ENCODE measurements around the gene DLK1. TPM values are rescaled to one million over a fixed set of nuclear protein-coding genes. Genes with fewer than 3 reads are reported as not detected.

The DLK1 gene
- total and polyA plus RNA-seq, 2 of the 4 experiments (the other 2 are of a cell fraction): under 0.01 to 0.07 TPM

- H2AK5ac ChIP-seq (ENCODE audit: low read depth, low read length): no peak overlapping the region
These were observed 38.6 kb downstream of the DLK1 start for GRCh38 chr14:100765296-100765695.

More at GRCh38 chr14:100765296-100765695, 38.6 kb downstream of the DLK1 start:
- in situ Hi-C loops (cut with MboI; ENCODE audit: low sequenced_read_pairs): no loop called here
- no peak overlapping the region for H3K4me3 ChIP-seq (ENCODE audit: insufficient read depth, low read depth, low read length)
- H2BK120ac ChIP-seq (ENCODE audit: low read depth, low read length): no peak overlapping the region
- H4K5ac ChIP-seq (ENCODE audit: low read depth, low read length): no peak overlapping the region
- BruUV-seq (replicated peaks): no TSS peak
- no peak overlapping the region for H3K27ac ChIP-seq (ENCODE audit: insufficient read depth, low read length)
- ChIA-PET POLR2A (ENCODE audit: unreplicated experiment) (no interaction called here), CTCF (interaction anchor here (0.9 kb wide), 1 partner anchor 348 kb away, joined by 3 read pairs; no protein-coding TSS in a partner anchor)
- DNase-seq (no peak), ATAC-seq (ENCODE audit: low read depth) (no peak)
- H3K4me1 ChIP-seq (ENCODE audit: control insufficient read depth, insufficient read depth, low read length): peaks cover 6% of the 10 kb centered on the region
- H4K8ac ChIP-seq (ENCODE audit: low read depth in 2 of 2, low read length in 2 of 2): no peak overlapping the region
- H2BK20ac ChIP-seq (ENCODE audit: low read depth, low read length): no peak overlapping the region
- H4K20me1 ChIP-seq (ENCODE audit: insufficient read depth, low read length): no peaks in the 10 kb centered on the region
- no peak overlapping the region for H3K4ac ChIP-seq (ENCODE audit: low read depth, low read length)
- no peak overlapping the region for H3K56ac ChIP-seq (ENCODE audit: extremely low read depth, insufficient read depth, low read length)
- H3K23ac ChIP-seq (ENCODE audit: low read depth, low read length): no peak overlapping the region
- no peaks in the 10 kb centered on the region; the same call in 1 of the 2 replicates for H3K9me3 ChIP-seq (ENCODE audit: control insufficient read depth, insufficient read depth, low read length)
- no peaks in the 10 kb centered on the region for H3K36me3 ChIP-seq (ENCODE audit: control insufficient read depth, insufficient read depth, low read length)
- peaks cover 36% of the 10 kb centered on the region for H3K27me3 ChIP-seq (ENCODE audit: control insufficient read depth, insufficient read depth, low read length)
- no peak overlapping the region for H3K14ac ChIP-seq (replicated peaks; ENCODE audit: low read depth, low read length)
- no peaks in the 10 kb centered on the region for H3K79me1 ChIP-seq (ENCODE audit: low read depth in 1 of 2, low read length in 2 of 2)
- intact Hi-C loops (cut with micrococcal nuclease): no loop called here
- H3K9me1 ChIP-seq (ENCODE audit: insufficient read depth, low read length): peaks cover 3% of the 10 kb centered on the region; the same call in 1 of the 2 replicates
- no peak overlapping the region for H3K9ac ChIP-seq (ENCODE audit: low read depth, low read length)
- dilution Hi-C loops (cut with HindIII; ENCODE audit: low sequenced_read_pairs, unreplicated experiment): no loop called here
- no peak overlapping the region for H2AK9ac ChIP-seq (replicated peaks; ENCODE audit: low read depth, low read length, poor library complexity)
- H4K91ac ChIP-seq (ENCODE audit: insufficient read depth, low read depth, low read length): no peak overlapping the region
- H3K18ac ChIP-seq (ENCODE audit: low read depth, low read length): no peak overlapping the region
- no peak overlapping the region for H3K4me2 ChIP-seq (ENCODE audit: low read depth, low read length)
- no peak overlapping the region for H2AFZ ChIP-seq (replicated peaks; ENCODE audit: low read length, poor library complexity)
- TF ChIP-seq RCOR1 (IDR thresholded peaks at IDR 0.05; ENCODE audit: insufficient replicate concordance, low read length): no peak
- no peak for TF ChIP-seq CEBPB (IDR thresholded peaks at IDR 0.05; ENCODE audit: low read depth, low read length)
- TF ChIP-seq ELK1 (IDR thresholded peaks at IDR 0.05; ENCODE audit: borderline replicate concordance, low read depth, low read length): no peak
- TF ChIP-seq FOS (IDR thresholded peaks at IDR 0.05; ENCODE audit: low read depth, low read length): no peak
- TF ChIP-seq SMC3 (IDR thresholded peaks at IDR 0.05; ENCODE audit: low read depth, low read length): no peak
- no peak for TF ChIP-seq MAZ (IDR thresholded peaks at IDR 0.05; ENCODE audit: borderline replicate concordance, low read depth, low read length)
- no peak for TF ChIP-seq MAFK (IDR thresholded peaks at IDR 0.05; ENCODE audit: low read depth, low read length)
- WGBS, 2 experiments (ENCODE audit: extremely low coverage in 2 of 2, insufficient read length in 1 of 2): no CpG with 5 or more reads among the region's 2 CpGs
- no peak overlapping the region for H2BK15ac ChIP-seq (ENCODE audit: low read depth, low read length)
- no peak overlapping the region for H2BK5ac ChIP-seq (ENCODE audit: low read depth, low read length, poor library complexity, severe bottlenecking)
